NCI-H2081 treated with DMSO at 0.1 percent for 48 hours (cell line): ENCODE results near the gene PKIG.

Experiments used
- DNase-seq: peaks from one replicate; lab custom pipeline; 2025; lab: John Stamatoyannopoulos, UW

PKIG gene

DNA sequence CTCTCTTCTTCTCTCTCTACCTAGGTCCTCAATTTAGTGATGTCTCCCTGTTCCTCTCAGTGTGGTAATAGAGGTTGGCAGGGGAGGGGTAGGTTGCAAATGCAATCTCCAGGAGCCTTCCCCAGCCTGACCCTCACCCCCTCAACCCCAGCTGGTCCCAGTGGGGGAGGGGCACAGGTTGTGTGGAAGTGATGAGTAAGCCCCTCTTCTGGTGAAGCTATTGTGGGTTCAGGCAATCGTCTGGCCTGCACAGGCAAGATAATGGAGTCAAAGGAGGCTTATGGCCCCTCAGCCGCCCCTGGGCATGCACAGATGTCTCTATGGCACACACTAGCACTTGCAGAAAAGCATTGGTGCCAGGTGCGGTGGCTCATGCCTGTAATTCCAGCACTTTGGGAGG lies 79.9 kb downstream of the PKIG start:
- no peak for DNase-seq

DNA sequence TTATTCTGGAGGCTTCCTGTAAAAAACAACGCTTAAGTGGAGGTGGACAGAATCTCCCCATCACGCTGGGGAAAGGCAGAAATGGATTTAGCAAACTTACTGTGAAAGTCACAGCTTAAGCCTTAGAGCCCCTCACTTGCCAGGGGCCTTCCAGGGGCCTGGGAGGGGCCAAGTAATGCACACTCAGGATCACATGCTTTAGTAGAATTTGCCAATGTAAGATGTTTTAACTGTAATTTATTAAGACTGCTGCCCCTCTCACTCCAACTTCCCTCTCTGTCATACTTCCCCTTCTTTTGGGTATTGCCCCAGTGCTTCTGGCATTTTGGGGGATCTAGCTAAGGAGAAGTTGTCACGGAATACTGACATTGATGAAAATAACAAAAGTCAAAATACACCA lies 81.8 kb downstream of the PKIG start:
- DNase-seq = no peak

DNA sequence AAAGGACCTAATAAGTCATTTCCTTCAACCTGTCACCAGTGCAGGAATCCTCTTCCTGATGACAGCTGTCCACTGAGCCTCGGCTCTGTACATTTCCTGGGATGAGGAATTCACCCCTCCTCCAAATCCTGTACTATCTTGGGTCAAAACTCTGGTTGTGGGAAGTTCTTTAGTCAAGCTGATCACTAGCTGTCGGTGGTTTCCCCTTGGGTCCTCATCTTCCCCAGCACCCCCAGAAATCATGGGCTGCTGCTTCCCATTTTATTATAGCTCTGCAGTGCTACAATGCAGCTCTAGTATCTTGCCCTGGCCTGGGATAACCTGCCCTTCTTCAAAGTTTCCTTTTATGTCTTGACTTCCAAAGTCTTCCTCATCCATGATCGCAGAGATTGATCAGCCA lies 83.7 kb downstream of the PKIG start:
- DNase-seq = no peak
